Breast epithelium (tissue), 4 donors: Measurements from ENCODE around the gene VSNL1. TPM values are rescaled to one million over a fixed set of nuclear protein-coding genes. Genes with fewer than 3 reads are reported as not detected.

Experiments used
- DNase-seq, 2 donors: peaks; one replicate each; pipeline ENCODE4 v3.0.0-alpha.2; 2019; ENCODE audit warnings: low spot score in 2 of 2
- H3K27ac ChIP-seq, 2 donors: fragments of 200-600 bp; sonication (generic) in 1 of 2; one replicate each; pipeline ENCODE4 v1.5.1; 2016 to 2019; ENCODE audit warnings: mild to moderate bottlenecking in 1 of 2
- H3K27me3 ChIP-seq, 2 donors: fragments of 200-600 bp; sonication (generic) in 1 of 2; one replicate each; pipeline versions ENCODE4 v1.5.1 to v1.6.0; 2017 to 2019; ENCODE audit warnings: control low read depth in 1 of 2, mild to moderate bottlenecking in 1 of 2
- H3K36me3 ChIP-seq: fragments of 200-600 bp; one replicate; pipeline ENCODE4 v1.5.1; 2019
- H3K4me1 ChIP-seq, 2 donors: fragments of 200-600 bp; sonication (generic); one replicate each; pipeline ENCODE4 v1.5.1; 2016 to 2019; ENCODE audit warnings: control low read depth in 1 of 2
- H3K4me3 ChIP-seq, 3 donors: fragments of 200-600 bp; sonication (generic); 1 replicate in 2 of 3; 2 replicates in 1 of 3; pipeline ENCODE4 v1.5.1; 2016 to 2019; ENCODE audit warnings: mild to moderate bottlenecking in 3 of 3, moderate library complexity in 2 of 3
- H3K9me3 ChIP-seq, 2 donors: fragments of 200-600 bp; sonication (generic) in 1 of 2; one replicate each; pipeline ENCODE4 v1.5.1; 2016 to 2019; ENCODE audit warnings: control low read depth in 1 of 2
- CTCF ChIP-seq, 3 donors: fragments of 450-650 bp; IDR thresholded peaks; one replicate each; pipeline ENCODE4 v1.5.1; 2016 to 2017; ENCODE audit warnings: antibody characterized with exemption in 3 of 3, mild to moderate bottlenecking in 3 of 3, moderate library complexity in 3 of 3
- POLR2A ChIP-seq: fragments of 450-650 bp; IDR thresholded peaks from one replicate; pipeline ENCODE4 v1.6.1; 2016; ENCODE audit warnings: antibody characterized with exemption, mild to moderate bottlenecking, moderate library complexity
- POLR2AphosphoS5 ChIP-seq, 3 donors: sonication (generic); formaldehyde crosslinking; IDR thresholded peaks; one replicate each; pipeline ENCODE4 v1.6.1; 2017; ENCODE audit warnings: antibody characterized with exemption in 3 of 3
- intact Hi-C: fragments of 100-400 bp; cut with DNase I; formaldehyde crosslinking; loops from one replicate; pipeline ENCODE4 v1.15.1; 2023; ENCODE audit warnings: low total_unique reads
- total RNA-seq, 3 donors: library from RNA; depleted of rRNA; stranded (reverse); fragments of >200 nt; gene quantifications; one replicate each; pipeline ENCODE4 v1.1.0, GENCODE V29; 2016

The VSNL1 gene
- total RNA-seq = 1 to 10 TPM in 2 of 3 donors, under 1 TPM in 1; 0.80 to 6.9 (median 2.6) TPM

DNA sequence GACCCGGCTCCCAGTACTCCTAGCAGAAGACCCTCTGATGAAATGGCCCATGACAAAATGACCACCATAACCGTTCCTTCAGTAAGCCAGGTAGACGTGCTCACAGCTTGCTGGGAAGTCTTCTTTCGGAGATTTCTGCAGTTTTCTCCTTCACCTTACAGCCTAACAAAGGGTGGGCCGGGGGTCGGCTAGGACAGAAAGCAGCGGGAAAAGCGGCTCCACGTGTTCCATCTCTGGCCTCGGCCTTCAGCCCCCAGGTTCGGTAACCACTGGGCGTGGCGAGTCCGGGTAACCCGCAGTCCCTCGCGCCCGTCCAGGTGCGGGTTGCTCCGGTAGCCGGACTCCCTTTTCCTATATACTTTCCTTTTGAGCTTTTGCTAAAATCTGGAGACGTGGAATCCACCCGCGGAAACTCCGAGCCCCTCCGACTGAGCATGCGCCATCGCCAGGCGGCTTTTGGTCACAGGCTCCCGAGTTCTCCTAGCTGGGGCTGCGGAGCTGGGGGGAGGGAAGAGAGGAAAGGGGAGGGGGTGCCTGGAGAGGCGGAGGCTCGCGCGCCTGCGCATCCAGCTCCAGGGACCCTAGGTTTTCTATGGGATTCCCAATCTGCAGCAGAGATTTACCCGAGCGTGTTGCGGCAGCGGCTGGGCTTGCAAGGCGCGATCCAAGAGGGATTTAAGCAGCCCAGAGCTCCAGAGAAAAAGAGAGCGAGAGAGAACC, at the start of gene VSNL1:
Gene VSNL1 (plus strand): TSS at position 604 of the 720 bp plus-strand sequence. CDS start 51,379 bp downstream, outside the sequence.
- peak within 1 kb of the TSS; percentile 46 to 61 (median 60) for H3K4me3 ChIP-seq

GRCh38 chr2:17495590-17495989, 44.9 kb upstream of the VSNL1 start:
- TF ChIP-seq POLR2AphosphoS5 (IDR thresholded peaks at IDR 0.05) = no peak
- TF ChIP-seq CTCF (IDR thresholded peaks at IDR 0.05) = no peak
- no peak for TF ChIP-seq POLR2A
- DNase-seq = no peak
- Histone ChIP-seq H3K36me3 (no peaks in the 10 kb centered on the region), H3K9me3 (no peaks in the 10 kb centered on the region), H3K27ac (no peak overlapping the region), H3K4me1 (no peaks in the 10 kb centered on the region), H3K27me3 (no peaks in the 10 kb centered on the region), H3K4me3 (no peak overlapping the region)
- intact Hi-C loops = no loop called here

More for the DNA sequence above, at the start of gene VSNL1:
- Histone ChIP-seq H3K9me3 (no peaks in the 10 kb centered on the region), H3K36me3 (no peaks in the 10 kb centered on the region), H3K27ac (peak within 1 kb of the TSS; percentile 85 to 90), H3K27me3 (peaks cover 0 to 7% of the 10 kb centered on the region in 2 donors), H3K4me1 (no peaks in the 10 kb centered on the region)
- no peak for TF ChIP-seq POLR2AphosphoS5 (IDR thresholded peaks at IDR 0.05)
- no peak for TF ChIP-seq CTCF (IDR thresholded peaks at IDR 0.05)
- TF ChIP-seq POLR2A = no peak
- DNase-seq = peak; percentile 66 to 78
- intact Hi-C loops = no loop called here

DNA sequence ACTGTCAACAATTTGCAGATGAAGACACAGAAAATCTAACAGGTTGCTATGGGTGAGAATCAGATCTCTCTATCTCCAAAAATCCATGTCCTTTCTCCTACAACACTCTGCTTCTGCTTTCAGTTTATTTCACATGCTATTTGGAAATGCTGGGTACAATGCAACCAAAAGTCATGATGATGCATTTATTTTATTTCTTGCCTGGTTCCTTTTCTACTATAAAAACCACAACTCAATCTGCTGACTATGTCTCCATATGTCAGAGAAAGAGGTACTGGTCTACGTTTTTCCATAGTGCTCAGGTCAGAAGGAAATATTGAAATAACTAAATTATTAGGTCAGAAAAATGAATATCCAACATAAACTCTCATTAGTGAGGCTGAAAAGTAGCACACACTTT, 42.8 kb upstream of the VSNL1 start:
- H3K27me3 ChIP-seq = no peaks in the 10 kb centered on the region
- intact Hi-C loops = no loop called here
- no peaks in the 10 kb centered on the region for H3K9me3 ChIP-seq
- no peaks in the 10 kb centered on the region for H3K4me1 ChIP-seq
- H3K36me3 ChIP-seq = no peaks in the 10 kb centered on the region
- no peak overlapping the region for H3K4me3 ChIP-seq
- H3K27ac ChIP-seq = no peak overlapping the region
- TF ChIP-seq CTCF (IDR thresholded peaks at IDR 0.05) (no peak), POLR2AphosphoS5 (IDR thresholded peaks at IDR 0.05) (no peak), POLR2A (no peak)
- no peak for DNase-seq

GRCh38 chr2:17506736-17507616, 33.5 kb upstream of the VSNL1 start:
- intact Hi-C loops = no loop called here
- H3K9me3 ChIP-seq = no peaks in the 10 kb centered on the region
- TF ChIP-seq POLR2AphosphoS5 (IDR thresholded peaks at IDR 0.05) (no peak), POLR2A (no peak), CTCF (IDR thresholded peaks at IDR 0.05) (no peak)
- H3K27ac ChIP-seq = no peak overlapping the region
- no peak overlapping the region for H3K4me3 ChIP-seq
- no peaks in the 10 kb centered on the region for H3K36me3 ChIP-seq
- no peak for DNase-seq
- no peaks in the 10 kb centered on the region for H3K27me3 ChIP-seq
- H3K4me1 ChIP-seq = no peaks in the 10 kb centered on the region

DNA sequence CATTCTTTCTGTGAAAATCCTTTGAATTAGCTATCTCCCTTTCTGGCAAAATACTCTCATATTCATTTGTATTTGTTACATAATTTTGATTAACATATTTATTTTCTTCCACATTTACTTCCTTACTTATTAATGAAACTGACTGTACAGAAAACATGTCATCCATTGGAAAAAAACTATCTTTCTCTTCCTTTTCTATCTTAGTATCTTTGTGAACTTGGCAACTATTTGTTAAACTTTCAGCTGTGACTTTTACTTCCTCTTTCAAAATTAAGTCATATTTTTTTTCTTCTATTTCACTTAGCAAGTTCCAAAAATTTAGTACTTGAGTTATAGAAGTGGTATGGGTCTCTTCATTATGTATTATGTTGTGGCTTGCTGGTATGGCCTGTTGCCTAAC, 24.8 kb upstream of the VSNL1 start:
- H3K4me1 ChIP-seq = no peaks in the 10 kb centered on the region
- intact Hi-C loops = no loop called here
- no peaks in the 10 kb centered on the region for H3K27me3 ChIP-seq
- H3K36me3 ChIP-seq = no peaks in the 10 kb centered on the region
- no peak for DNase-seq
- TF ChIP-seq CTCF (IDR thresholded peaks at IDR 0.05) = no peak
- TF ChIP-seq POLR2A = no peak
- no peak for TF ChIP-seq POLR2AphosphoS5 (IDR thresholded peaks at IDR 0.05)
- H3K4me3 ChIP-seq = no peak overlapping the region
- H3K27ac ChIP-seq = no peak overlapping the region
- no peaks in the 10 kb centered on the region for H3K9me3 ChIP-seq
